Posterior cingulate gyrus (tissue), 11 donors: ENCODE results near the gene TAOK3.

Experiments used
- DNase-seq, 10 donors: peaks; one replicate each; pipeline versions ENCODE4 v3.0.0 to v3.0.0-alpha.2; 2020 to 2021; ENCODE audit warnings: mixed read lengths in 3 of 10
- intact Hi-C: fragments of 100-400 bp; cut with DNase I; formaldehyde crosslinking; loops from one replicate; pipeline ENCODE4 v1.15.1; 2023

Gene TAOK3

GRCh38 chr12:118346895-118347294 is 25.8 kb downstream of the TAOK3 start:
- no peak for DNase-seq
- intact Hi-C loops, result no loop called here

- intact Hi-C loops, result no loop called here
- DNase-seq, result no peak
These were observed 27.4 kb downstream of the TAOK3 start for GRCh38 chr12:118345355-118345754.

GRCh38 chr12:118344829-118345228 is 27.9 kb downstream of the TAOK3 start:
- DNase-seq, result no peak
- intact Hi-C loops, result no loop called here

GRCh38 chr12:118342090-118342489 is 30.6 kb downstream of the TAOK3 start:
- intact Hi-C loops, result no loop called here
- DNase-seq, result no peak

- intact Hi-C loops, result no loop called here
- DNase-seq, result no peak
These were observed 35.4 kb downstream of the TAOK3 start for GRCh38 chr12:118337194-118337838.

- DNase-seq, result no peak
- intact Hi-C loops, result no loop called here
These were observed 36.6 kb downstream of the TAOK3 start for GRCh38 chr12:118336123-118336522.

- no peak for DNase-seq
These were observed 37.7 kb downstream of the TAOK3 start for GRCh38 chr12:118334939-118335567.

GRCh38 chr12:118334241-118334640 is 38.5 kb downstream of the TAOK3 start:
- intact Hi-C loops, result no loop called here
- DNase-seq, result no peak

More at GRCh38 chr12:118334939-118335567, 37.7 kb downstream of the TAOK3 start:
- intact Hi-C loops, result no loop called here

GRCh38 chr12:118332511-118332910 is 40.2 kb downstream of the TAOK3 start:
- intact Hi-C loops, result no loop called here
- no peak for DNase-seq

GRCh38 chr12:118330421-118331018 is 42.2 kb downstream of the TAOK3 start:
- intact Hi-C loops, result no loop called here
- DNase-seq, result no peak

GRCh38 chr12:118328486-118329330 is 44.0 kb downstream of the TAOK3 start:
- intact Hi-C loops, result no loop called here
- no peak for DNase-seq

- DNase-seq, result no peak
These were observed 45.3 kb downstream of the TAOK3 start for GRCh38 chr12:118327391-118327790.

GRCh38 chr12:118326991-118327390 is 45.7 kb downstream of the TAOK3 start:
- no peak for DNase-seq
- intact Hi-C loops, result no loop called here

More at GRCh38 chr12:118327391-118327790, 45.3 kb downstream of the TAOK3 start:
- intact Hi-C loops, result no loop called here

GRCh38 chr12:118325081-118325480 is 47.6 kb downstream of the TAOK3 start:
- intact Hi-C loops, result no loop called here
- no peak for DNase-seq

GRCh38 chr12:118319627-118320026 is 53.1 kb downstream of the TAOK3 start:
- no peak for DNase-seq
- intact Hi-C loops, result no loop called here

GRCh38 chr12:118318744-118319143 is 54.0 kb downstream of the TAOK3 start:
- intact Hi-C loops, result no loop called here
- DNase-seq, result no peak

GRCh38 chr12:118317729-118318128 is 55.0 kb downstream of the TAOK3 start:
- DNase-seq, result no peak
- intact Hi-C loops, result no loop called here

- intact Hi-C loops, result no loop called here
These were observed 56.9 kb downstream of the TAOK3 start for GRCh38 chr12:118315821-118316220.

GRCh38 chr12:118312578-118312977 is 60.1 kb downstream of the TAOK3 start:
- intact Hi-C loops, result no loop called here
- DNase-seq, result no peak

More at GRCh38 chr12:118315821-118316220, 56.9 kb downstream of the TAOK3 start:
- DNase-seq, result no peak

- intact Hi-C loops, result no loop called here
- DNase-seq, result no peak
These were observed 61.0 kb downstream of the TAOK3 start for GRCh38 chr12:118311666-118312065.

- no peak for DNase-seq
- intact Hi-C loops, result no loop called here
These were observed 62.4 kb downstream of the TAOK3 start for GRCh38 chr12:118310320-118310719.
